ENCODE measurements around the gene MRM3. TPM values are rescaled to one million over a fixed set of nuclear protein-coding genes. Genes with fewer than 3 reads are reported as not detected.
"Not testable (repeated sequence)": the region's sequence is repeated elsewhere in the genome, so short reads cannot be mapped to it uniquely, and the experiment has no call there.

MRM3 gene
- total RNA-seq, result 23.2 TPM

DNA sequence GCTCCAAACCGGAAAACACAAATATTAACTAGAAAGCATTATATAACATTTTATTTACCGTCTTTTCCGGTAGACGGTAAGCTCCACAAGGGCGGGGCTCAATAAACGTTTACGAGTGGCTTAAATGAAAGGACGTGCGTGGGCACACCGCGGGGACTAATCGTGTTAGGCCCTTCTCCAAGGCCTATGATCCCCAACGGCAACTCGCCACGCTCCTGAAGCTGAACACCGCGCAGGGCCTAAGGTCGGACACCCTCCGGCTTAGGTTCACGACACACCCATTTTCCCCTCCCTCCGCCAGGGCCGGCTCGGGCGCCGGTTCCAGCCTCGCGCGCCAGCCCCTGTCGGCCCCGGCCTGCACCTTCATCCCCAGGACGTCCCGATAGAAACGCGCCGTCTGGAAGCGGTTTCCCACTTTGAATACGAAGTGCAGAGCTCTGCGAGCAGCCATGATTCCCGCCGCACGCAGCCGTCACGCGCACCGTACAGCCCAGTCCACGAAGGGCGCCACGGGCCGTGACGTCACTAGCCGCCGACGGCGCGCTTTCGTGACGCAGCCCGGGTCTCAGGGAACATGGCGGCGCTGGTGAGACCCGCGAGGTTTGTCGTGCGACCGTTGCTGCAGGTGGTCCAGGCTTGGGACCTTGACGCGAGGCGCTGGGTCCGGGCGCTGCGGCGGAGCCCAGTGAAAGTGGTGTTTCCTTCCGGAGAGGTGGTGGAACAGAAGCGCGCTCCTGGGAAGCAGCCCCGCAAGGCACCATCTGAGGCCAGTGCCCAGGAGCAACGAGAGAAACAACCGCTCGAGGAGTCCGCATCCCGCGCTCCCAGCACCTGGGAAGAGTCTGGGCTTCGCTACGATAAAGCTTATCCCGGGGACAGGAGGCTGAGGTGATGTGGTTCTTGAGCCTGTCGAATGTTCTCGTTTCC lies at the start of gene MRM3, which contains the start of gene GLOD4:
Gene MRM3 (plus strand): TSS at position 549 of the 927 bp plus-strand sequence. CDS start 26 bp downstream, at position 575.
Gene GLOD4 (minus strand): TSS at position 476 of the 927 bp plus-strand sequence. CDS start 25 bp downstream, at position 451.
- peak; percentile 95 to 96 for DNase-seq (ENCODE audit: low spot score in 2 of 2)
- no peak for FAIRE-seq

DNA sequence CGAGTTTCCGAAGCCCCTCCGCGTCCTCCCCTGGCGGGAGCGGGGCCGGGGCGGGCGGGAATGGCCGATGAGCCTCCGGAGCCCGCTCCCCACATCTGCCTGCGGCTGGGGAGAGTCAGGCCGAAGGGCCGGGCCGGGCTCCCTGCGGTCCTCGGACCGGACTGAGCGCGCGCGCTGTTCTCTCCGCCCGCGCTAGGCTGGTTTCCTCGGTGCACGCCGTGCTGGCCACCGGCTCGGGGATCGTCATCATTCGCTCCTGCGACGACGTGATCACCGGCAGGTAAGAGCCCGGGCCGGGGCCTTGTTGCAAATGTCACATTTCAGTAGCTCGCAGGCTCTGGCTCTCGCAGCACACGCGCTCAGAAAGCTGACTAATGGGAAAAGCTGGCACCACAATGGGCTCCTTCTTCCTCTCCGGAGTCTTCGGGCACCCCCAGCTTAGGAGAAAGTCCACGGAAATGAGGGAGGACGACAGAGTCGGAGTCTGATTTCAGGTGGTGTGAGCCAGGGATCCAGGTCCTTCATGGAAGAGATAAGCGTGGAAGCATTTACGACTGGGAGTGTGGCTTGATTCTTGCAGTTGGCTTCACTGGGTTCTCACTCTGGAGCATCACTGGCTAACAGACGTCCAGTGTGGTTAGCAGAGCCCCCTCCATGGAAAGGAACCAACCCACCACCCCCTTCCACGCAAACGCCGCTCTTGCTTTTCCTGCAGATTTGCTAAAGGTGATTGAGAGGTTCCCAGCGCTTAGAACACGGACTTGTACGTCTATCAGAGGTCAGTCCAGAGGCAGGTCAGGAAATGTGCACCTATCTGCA lies 49.0 kb upstream of the MRM3 start:
- FAIRE-seq (no peak), DNase-seq (ENCODE audit: low spot score in 2 of 2) (peak in 1 of 2 donors; percentile 30)

DNA sequence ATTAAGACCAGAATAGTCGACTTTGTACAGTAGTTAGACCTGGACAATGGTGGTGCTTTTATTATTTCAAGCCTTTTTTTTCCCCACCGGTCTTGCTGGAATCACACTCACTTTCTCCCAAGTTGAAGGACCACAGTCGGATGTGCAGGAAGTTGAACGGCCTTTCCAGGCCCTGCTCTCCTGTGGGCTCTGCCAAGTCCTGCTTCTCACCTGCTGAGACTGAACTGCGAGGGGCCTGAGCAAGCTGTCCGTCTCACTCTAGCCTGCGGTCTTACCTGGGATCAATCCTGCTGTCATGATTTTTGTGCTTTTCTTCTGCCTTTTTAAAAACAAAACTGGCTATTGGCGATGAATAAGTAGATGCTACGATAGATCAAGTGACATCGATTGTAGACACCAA lies 48.4 kb upstream of the MRM3 start:
- no peak for DNase-seq (ENCODE audit: low spot score in 2 of 2)
- FAIRE-seq, result no peak

- FAIRE-seq, result no peak
Measured at GRCh38 chr17:737561-738113, 44.5 kb upstream of the MRM3 start.

GRCh38 chr17:740240-741017 lies 41.7 kb upstream of the MRM3 start:
- FAIRE-seq, result no peak
- DNase-seq (ENCODE audit: low spot score in 2 of 2), result no peak

More at GRCh38 chr17:737561-738113, 44.5 kb upstream of the MRM3 start:
- no peak for DNase-seq (ENCODE audit: low spot score in 2 of 2)

DNA sequence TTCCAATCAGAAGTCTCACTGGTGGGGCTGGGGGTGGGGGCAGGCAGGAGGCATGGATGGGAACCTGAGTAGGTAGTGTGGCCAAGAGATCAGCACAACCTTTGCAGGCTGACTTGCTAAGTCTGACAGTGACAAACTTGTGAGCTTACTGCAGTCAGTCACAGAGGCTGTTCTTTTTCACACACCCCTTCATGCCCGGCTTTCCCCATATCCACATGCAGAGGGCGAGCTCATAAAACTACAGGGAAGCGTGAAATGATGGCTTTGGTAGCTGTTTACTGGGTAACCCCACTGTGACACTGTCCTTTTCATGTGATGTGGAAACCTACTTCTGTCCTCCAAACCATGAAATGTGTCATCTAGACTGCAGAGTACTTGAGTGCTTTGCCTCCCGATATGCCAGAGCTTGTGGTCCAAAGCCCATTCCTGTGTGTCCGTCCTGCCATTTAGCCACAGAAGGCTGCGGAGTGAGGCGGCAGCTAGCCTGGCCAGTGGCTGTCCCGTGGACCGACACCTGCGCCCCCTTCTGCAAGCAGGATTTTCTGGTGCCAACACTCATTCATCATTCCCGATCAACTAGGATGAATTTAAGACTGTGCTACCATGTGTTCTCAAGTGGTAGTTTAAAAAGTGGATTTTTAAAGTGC lies 39.9 kb upstream of the MRM3 start:
- DNase-seq (ENCODE audit: low spot score in 2 of 2) (no peak), FAIRE-seq (no peak)

DNA sequence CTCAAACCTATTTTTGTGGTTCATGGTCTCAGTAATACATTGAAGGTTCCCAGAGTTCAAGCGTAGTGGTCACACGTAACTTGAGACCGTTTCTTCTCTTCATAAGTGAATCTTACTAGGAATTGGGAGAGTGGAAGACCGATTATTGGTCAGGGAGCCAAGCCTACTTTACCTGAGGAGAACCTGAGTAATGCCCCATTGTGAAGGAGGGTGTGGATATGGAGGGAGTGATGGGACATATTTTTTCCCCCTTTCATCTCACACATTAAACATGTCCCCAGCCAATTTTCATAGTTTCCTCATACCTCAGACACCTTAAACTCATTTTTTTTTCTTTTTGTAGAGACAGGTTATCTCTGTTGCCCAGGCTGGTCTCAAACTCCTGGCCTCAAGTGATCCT lies 39.0 kb upstream of the MRM3 start:
- no peak for FAIRE-seq
- no peak for DNase-seq (ENCODE audit: low spot score in 2 of 2)

GRCh38 chr17:744937-745336 lies 37.2 kb upstream of the MRM3 start:
- no peak for FAIRE-seq

GRCh38 chr17:745406-745805 lies 36.7 kb upstream of the MRM3 start:
- DNase-seq (ENCODE audit: low spot score in 2 of 2) (no peak), FAIRE-seq (no peak)

More at GRCh38 chr17:744937-745336, 37.2 kb upstream of the MRM3 start:
- DNase-seq (ENCODE audit: low spot score in 2 of 2), result no peak

GRCh38 chr17:746181-746580 lies 36.0 kb upstream of the MRM3 start:
- FAIRE-seq (no peak), DNase-seq (ENCODE audit: low spot score in 2 of 2) (no peak)

- DNase-seq (ENCODE audit: low spot score in 2 of 2) (no peak), FAIRE-seq (no peak)
Measured at GRCh38 chr17:746783-747629, 35.1 kb upstream of the MRM3 start.

- not testable (repeated sequence) for FAIRE-seq; DNase-seq (ENCODE audit: low spot score in 2 of 2)
Measured at GRCh38 chr17:748604-749003, 33.5 kb upstream of the MRM3 start.

DNA sequence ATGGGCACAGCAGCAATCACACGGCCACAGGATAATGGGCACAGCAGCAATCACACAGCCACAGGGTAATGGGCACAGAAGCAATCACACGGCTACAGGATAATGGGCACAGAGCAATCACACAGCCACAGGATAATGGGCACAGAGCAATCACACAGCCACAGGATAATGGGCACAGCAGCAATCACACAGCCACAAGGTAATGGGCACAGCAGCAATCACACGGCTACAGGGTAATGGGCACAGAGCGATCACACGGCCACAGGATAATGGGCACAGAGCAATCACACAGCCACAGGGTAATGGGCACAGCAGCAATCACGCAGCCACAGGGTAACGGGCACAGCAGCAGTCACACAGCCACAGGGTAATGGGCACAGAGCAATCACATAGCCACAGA lies 32.8 kb upstream of the MRM3 start:
- FAIRE-seq; DNase-seq (ENCODE audit: low spot score in 2 of 2): not testable (repeated sequence)

GRCh38 chr17:750431-751037 lies 31.6 kb upstream of the MRM3 start:
- FAIRE-seq (no peak), DNase-seq (ENCODE audit: low spot score in 2 of 2) (no peak)

GRCh38 chr17:751269-752001 lies 30.7 kb upstream of the MRM3 start:
- DNase-seq (ENCODE audit: low spot score in 2 of 2) (peak; percentile 35 to 55), FAIRE-seq (no peak)

DNA sequence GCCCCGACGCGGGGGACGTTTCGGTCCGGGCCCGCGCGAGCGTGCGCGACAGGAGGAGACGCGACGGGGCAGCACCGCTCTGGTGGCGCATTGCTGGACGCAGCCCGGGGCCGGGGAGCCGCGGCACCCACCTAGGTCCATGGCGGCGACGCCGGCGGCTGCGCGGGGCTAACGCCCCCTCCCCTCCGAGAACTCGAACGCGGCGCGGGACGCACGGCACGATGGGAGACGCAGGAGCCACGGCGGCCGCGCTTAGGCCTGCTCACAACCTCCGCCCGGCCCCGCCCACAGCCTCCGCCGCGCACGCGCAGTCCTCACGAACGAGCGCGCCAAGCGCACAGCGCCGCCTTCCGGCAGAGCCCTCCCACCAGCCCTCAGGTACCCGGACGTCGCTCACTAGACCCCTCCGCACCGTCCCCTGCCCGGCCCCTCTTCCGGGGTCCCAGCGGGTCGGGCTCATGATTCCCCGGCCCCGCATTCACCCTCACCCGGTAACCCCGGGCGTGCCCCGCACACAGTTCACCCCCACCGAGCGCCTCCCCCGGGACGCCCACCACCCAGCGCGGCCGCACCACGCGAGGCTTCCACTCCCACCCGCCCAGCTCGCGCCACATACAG lies 30.0 kb upstream of the MRM3 start, which contains the start of gene GEMIN4:
Gene GEMIN4 (minus strand): TSS at position 263 of the 618 bp plus-strand sequence. CDS start 122 bp downstream, at position 141.
- FAIRE-seq, result no peak
- peak; percentile 97 to 98 for DNase-seq (ENCODE audit: low spot score in 2 of 2)
